Right cardiac atrium (tissue), 5 donors: ENCODE data around the gene DOLPP1. TPM values are rescaled to one million over a fixed set of nuclear protein-coding genes. Genes with fewer than 3 reads are reported as not detected.
"Not testable (repeated sequence)": the region's sequence is repeated elsewhere in the genome, so short reads cannot be mapped to it uniquely, and the experiment has no call there.

Source experiments
- ATAC-seq, 2 donors: fragments of 200-7000 bp; cut with Tn5 transposase; one replicate each; pipeline versions ENCODE4 v1.8.0 to v1.9.1; 2020; ENCODE audit warnings: moderate library complexity in 2 of 2, mild to moderate bottlenecking in 1 of 2
- DNase-seq, 3 donors: peaks; one replicate each; pipeline ENCODE4 v3.0.0-alpha.2; 2020
- H3K27ac ChIP-seq: one replicate; pipeline ENCODE4 v1.5.1; 2013; ENCODE audit warnings: mild to moderate bottlenecking, low read length, control low read depth, moderate library complexity
- H3K27me3 ChIP-seq: one replicate; pipeline ENCODE4 v1.6.1; 2013; ENCODE audit not compliant: control insufficient read depth, insufficient read depth
- H3K4me1 ChIP-seq: one replicate; pipeline ENCODE4 v1.6.1; 2013; ENCODE audit warnings: low read length; ENCODE audit not compliant: control insufficient read depth, insufficient read depth
- H3K4me3 ChIP-seq: one replicate; pipeline ENCODE4 v1.5.1; 2013; ENCODE audit warnings: low read length, control low read depth
- H3K9me3 ChIP-seq: one replicate; pipeline ENCODE4 v1.6.1; 2013; ENCODE audit warnings: low read length; ENCODE audit not compliant: control insufficient read depth
- WGBS: extraction: QIAGEN DNeasy Blood & Tissue Kit; methylation state at CpG from one replicate; pipeline ENCODE4 v1.1.7; 2013; 5-methylcytosine and 5-hydroxymethylcytosine counted together
- intact Hi-C, 4 donors: fragments of 100-400 bp; cut with DNase I; formaldehyde crosslinking; loops; one replicate each; pipeline versions ENCODE4 v1.11.0 to v1.14.0; 2022 to 2023
- polyA plus RNA-seq: library from polyadenylated mRNA; stranded (reverse); fragments of 200-250 nt; gene quantifications from one replicate; pipeline ENCODE4 v1.2.3, GENCODE V29; 2013
- total RNA-seq, 4 donors: library from RNA; stranded (reverse); fragmentation: NEBNext Ultra II Directional; extraction: Animal tissue kit (Norgen Biotek cat#: 25700); gene quantifications; one replicate each; pipeline ENCODE4 v1.2.1, GENCODE V29; 2021
- donor health status: healthy with polysubstance abuse.
- donor health status: DM: no; HTN: yes; CAD: no.
- donor health status: DM: no; HTN: no; CAD: no.
- donor health status: DM: no; HTN: yes; CAD: no; lungs with severe emphysema.
- donor health status: DM: yes; HTN: yes; CAD: no.

The DOLPP1 gene
- total and polyA plus RNA-seq, 5 donors, result 3.3 to 7.3 (median 6.3) TPM

DNA sequence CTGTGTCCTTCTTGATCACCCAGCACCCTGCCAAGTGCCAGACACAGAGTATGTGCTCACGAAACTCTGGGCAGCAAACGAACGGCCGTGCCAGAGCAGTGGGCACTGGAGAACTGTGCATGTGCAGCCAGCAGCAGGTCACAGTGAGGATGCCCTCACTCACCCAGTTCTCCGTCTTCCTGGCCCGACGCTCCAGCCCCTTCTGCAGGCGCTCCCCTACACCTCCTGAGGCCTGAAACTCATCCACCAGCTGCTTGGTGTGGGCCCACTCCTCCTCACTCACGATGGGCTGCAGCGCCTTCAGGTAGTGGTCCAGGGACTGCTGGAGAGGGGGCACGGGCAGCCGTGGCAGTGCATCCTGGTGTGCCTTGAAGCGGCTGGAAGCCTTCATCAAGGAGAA, 26.7 kb downstream of the DOLPP1 start:
- no peak overlapping the region for H3K4me3 ChIP-seq
- no peak overlapping the region for H3K27ac ChIP-seq
- 90% methylated on average over 13 of the region's 13 CpGs for WGBS
- H3K4me1 ChIP-seq, result no peaks in the 10 kb centered on the region
- DNase-seq, result peak in 1 of 3 donors; percentile 34
- no peaks in the 10 kb centered on the region for H3K27me3 ChIP-seq
- no peaks in the 10 kb centered on the region for H3K9me3 ChIP-seq
- no peak for ATAC-seq
- intact Hi-C loops, result no loop called here

GRCh38 chr9:129108083-129108804, 27.3 kb downstream of the DOLPP1 start:
- DNase-seq (peak in 1 of 3 donors; percentile 53), ATAC-seq (no peak)
- Histone ChIP-seq H3K27ac (no peak overlapping the region), H3K9me3 (no peaks in the 10 kb centered on the region), H3K27me3 (no peaks in the 10 kb centered on the region), H3K4me3 (no peak overlapping the region), H3K4me1 (no peaks in the 10 kb centered on the region)
- 92% methylated on average over 13 of the region's 13 CpGs for WGBS
- intact Hi-C loops, result no loop called here

DNA sequence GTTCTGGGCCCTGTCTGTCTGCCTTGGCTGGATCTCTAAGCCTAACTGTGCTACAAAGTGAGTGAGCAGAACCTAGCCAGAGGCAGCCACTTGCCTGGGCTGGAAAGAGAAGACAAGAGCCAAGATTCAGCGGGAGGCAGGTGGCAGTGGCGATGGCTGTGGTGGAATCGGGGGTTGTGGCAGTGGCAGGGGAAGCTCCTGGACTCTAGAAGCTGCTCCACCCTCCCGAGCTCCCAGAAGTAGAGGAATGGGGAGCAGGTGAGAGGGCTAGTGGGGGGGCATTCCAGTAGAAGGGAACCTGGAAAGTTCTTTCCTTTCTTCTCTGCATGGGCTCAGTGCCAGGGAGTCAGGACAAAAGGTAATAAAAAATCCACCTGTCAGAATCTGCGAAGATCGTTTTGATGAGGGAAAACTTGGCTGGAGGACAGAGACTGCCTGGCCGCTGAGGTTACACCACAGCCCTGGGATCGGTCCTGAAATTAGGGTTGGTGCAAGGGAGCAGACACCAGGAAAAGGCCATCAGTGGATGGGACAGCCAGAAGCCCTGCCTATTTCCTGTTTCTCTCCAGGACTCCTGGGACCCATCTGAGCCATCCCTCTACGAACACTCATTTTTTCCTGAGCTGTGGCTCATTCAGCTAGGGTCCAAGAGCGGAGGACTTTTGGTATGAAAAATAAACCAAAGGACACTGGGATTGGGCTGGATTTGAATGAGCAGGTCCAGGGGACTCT, 28.1 kb downstream of the DOLPP1 start:
- Histone ChIP-seq H3K4me1 (no peaks in the 10 kb centered on the region), H3K27ac (no peak overlapping the region), H3K9me3 (no peaks in the 10 kb centered on the region), H3K27me3 (no peaks in the 10 kb centered on the region), H3K4me3 (no peak overlapping the region)
- intact Hi-C loops, result no loop called here
- no peak for ATAC-seq
- DNase-seq, result peak in 1 of 3 donors; percentile 48
- 76% methylated on average over 10 of the region's 10 CpGs for WGBS

GRCh38 chr9:129109537-129109903, 28.6 kb downstream of the DOLPP1 start:
- H3K27me3 ChIP-seq, result no peaks in the 10 kb centered on the region
- no peak overlapping the region for H3K27ac ChIP-seq
- WGBS, result 58% methylated on average over 7 of the region's 7 CpGs
- DNase-seq, result peak in 2 of 3 donors; percentile 62 to 75
- intact Hi-C loops, result no loop called here
- peak overlapping the region; percentile 87 for H3K4me3 ChIP-seq
- peak in 1 of 2 donors; percentile 2 for ATAC-seq
- H3K9me3 ChIP-seq, result no peaks in the 10 kb centered on the region
- H3K4me1 ChIP-seq, result no peaks in the 10 kb centered on the region

DNA sequence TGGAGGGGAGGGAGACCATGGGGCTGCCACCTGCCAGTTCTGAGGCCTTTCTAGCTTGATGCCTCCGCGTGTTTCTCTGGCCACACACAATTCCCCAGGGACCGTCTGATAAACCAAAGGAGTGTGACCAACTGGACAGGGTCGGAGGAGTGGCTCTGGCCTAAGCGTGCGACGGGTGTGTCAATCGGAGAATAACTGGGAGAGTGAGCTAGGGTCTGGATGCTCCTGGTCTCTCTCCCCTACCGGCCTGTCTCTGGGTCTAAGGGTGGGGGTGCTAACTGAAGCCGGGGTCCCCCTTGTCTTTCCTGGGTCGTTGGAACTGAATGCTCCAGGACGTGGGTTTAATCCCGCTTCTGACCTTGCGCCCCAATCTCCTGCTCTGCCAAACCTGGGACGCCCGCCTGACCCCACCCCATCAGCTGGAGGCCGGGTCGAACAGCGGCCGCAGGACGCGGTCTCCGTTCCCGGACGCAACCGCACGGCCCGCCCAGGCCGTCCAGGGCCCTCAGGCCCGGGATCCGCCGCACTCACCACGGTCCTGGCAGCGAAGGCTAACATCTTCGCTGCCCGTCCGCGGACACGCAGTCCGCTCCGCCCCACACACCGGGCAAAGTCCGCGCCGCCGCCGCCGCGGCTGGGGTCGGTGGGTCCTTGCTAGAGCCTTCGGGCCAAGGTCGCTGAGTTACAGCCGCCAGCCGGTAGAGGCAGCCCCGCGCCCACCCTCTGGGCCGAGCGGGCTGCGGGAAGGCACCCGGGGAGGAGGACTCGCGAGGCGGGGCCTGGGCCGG, 29.2 kb downstream of the DOLPP1 start:
- Histone ChIP-seq H3K4me1 (no peaks in the 10 kb centered on the region), H3K27me3 (no peaks in the 10 kb centered on the region), H3K27ac (peak overlapping the region; percentile 81), H3K4me3 (peak overlapping the region; percentile 87), H3K9me3 (no peaks in the 10 kb centered on the region)
- peak; percentile 60 to 81 (median 74) for DNase-seq
- ATAC-seq, result peak; percentile 14 to 37
- intact Hi-C loops, result no loop called here
- 2% methylated on average over 64 of the region's 64 CpGs for WGBS

DNA sequence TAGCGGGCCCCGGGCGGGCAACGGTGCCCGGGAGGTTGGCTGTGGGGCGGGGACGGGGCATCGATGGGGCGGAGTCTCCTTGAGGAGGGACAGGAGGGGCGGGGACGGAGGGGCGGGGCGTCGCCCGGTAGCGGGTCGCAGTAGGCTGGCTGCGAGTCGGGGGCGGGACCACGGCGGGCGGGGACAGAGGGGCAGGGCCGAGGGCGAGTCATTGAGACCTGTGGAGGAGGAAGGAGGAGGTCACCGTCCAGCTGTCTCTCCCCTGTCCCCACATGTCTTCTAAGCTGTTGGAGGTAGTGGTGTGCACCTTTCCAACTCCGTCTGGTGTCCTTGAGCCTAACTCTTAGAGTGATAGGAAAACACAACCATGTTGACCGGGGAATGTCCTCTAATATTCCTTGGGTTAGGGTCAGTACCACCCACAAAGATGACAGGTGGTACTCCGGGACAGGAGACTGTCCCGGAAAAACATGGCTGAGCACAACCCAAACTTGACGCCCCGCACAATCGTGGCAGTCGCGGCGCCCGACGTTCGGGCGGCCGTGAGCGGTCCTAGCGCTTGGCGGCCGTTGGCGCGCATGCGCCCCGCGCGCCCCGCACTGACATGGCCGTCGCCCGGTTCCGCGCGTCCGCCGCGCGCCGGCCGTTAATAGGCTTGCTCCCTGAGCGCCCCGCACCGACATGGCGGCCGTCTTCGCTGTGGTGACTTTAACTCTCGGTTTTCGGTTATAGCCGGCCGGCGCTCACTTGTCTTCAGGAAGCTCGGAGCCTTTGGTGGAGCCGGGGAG, 30.0 kb downstream of the DOLPP1 start, which contains the start of the genes CRAT and PTPA:
TSS of gene CRAT (minus strand) at position 54 of the 788 bp plus-strand sequence. CDS start 284 bp downstream, outside the sequence.
TSS of gene PTPA (plus strand) at position 676 of the 788 bp plus-strand sequence. CDS start 186 bp downstream, outside the sequence.
- DNase-seq (peak; percentile 99 to 100 (median 99)), ATAC-seq (peak; percentile 92 to 94)
- Histone ChIP-seq H3K4me3 (peak within 1 kb of the TSS; percentile 90), H3K27me3 (no peaks in the 10 kb centered on the region), H3K27ac (peak within 1 kb of the TSS; percentile 88), H3K4me1 (no peaks in the 10 kb centered on the region), H3K9me3 (no peaks in the 10 kb centered on the region)
- under 1% methylated on average over 77 of the region's 77 CpGs for WGBS
- intact Hi-C loops, result no loop called here

DNA sequence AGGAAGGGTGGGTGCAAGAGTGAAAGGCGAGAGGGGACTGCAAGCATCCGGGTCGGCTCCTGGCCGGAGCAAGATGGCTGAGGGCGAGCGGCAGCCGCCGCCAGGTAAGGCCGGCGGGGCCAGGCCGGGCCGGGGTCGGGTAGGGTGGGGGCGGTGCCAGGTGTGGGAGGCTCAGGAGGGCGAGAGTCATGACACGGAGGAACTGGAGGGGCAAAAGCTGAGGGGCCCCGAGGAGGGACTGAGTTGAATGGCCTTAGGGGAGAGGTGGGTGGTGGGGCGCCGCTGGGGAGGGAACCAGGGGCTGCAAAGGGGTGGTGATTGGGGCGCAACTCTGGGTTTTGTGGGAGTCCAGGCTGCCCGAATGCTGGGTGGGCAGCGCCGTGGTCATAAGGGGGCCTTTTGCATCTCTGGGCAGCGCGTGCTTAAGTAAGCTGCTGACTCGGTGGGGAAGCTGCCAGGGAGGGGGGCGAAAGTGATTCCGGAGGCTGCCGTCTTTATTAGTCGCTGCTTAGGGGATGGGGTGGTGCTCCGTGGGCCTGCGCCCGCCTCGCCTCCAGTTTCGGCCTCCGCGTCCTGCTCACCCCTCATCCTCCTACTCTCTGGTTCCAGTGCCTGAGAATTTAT, 30.7 kb downstream of the DOLPP1 start:
- under 1% methylated on average over 37 of the region's 37 CpGs for WGBS
- Histone ChIP-seq H3K4me3 (peak overlapping the region; percentile 90), H3K4me1 (no peaks in the 10 kb centered on the region), H3K9me3 (no peaks in the 10 kb centered on the region), H3K27me3 (no peaks in the 10 kb centered on the region), H3K27ac (peak overlapping the region; percentile 61)
- DNase-seq, result peak in 2 of 3 donors; percentile 49 to 77
- peak; percentile 6 to 10 for ATAC-seq
- intact Hi-C loops, result no loop called here

- H3K27ac ChIP-seq, H3K9me3 ChIP-seq, H3K4me3 ChIP-seq, ATAC-seq, intact Hi-C loops, H3K4me1 ChIP-seq, H3K27me3 ChIP-seq: not testable (repeated sequence)
- WGBS, result 95% methylated on average over 17 of the region's 17 CpGs
- peak in 1 of 3 donors; percentile 34 for DNase-seq
Measured at GRCh38 chr9:129112526-129112925, 31.6 kb downstream of the DOLPP1 start.

GRCh38 chr9:129113645-129114304, 32.9 kb downstream of the DOLPP1 start:
- no peak overlapping the region for H3K27ac ChIP-seq
- H3K4me1 ChIP-seq, result no peaks in the 10 kb centered on the region
- WGBS, result 86% methylated on average over 17 of the region's 17 CpGs

More at GRCh38 chr9:129113645-129114304, 32.9 kb downstream of the DOLPP1 start:
- Histone ChIP-seq H3K4me3 (no peak overlapping the region), H3K9me3 (no peaks in the 10 kb centered on the region), H3K27me3 (no peaks in the 10 kb centered on the region)
- intact Hi-C loops, result no loop called here
- ATAC-seq (no peak), DNase-seq (peak in 1 of 3 donors; percentile 60)
